Activated CD8-positive, alpha-beta memory T cell treated with anti-CD3 and anti-CD28 coated beads, Interleukin-2, amount 50 U/mL, for 4 hours (primary cell): ENCODE measurements around the gene CSNK2A3.

Experiments
- DNase-seq: peaks from one replicate; pipeline ENCODE4 v3.0.0-alpha.2; 2020

Gene CSNK2A3

GRCh38 chr11:11334607-11335006 is 18.4 kb downstream of the CSNK2A3 start:
- no peak for DNase-seq

GRCh38 chr11:11332141-11332710 is 20.8 kb downstream of the CSNK2A3 start:
- no peak for DNase-seq

GRCh38 chr11:11329062-11329806 is 23.8 kb downstream of the CSNK2A3 start:
- DNase-seq = no peak

- DNase-seq = no peak
Observed at GRCh38 chr11:11324090-11324489, 29.0 kb downstream of the CSNK2A3 start.

- DNase-seq = no peak
Observed at GRCh38 chr11:11322101-11322500, 30.9 kb downstream of the CSNK2A3 start.

- DNase-seq = no peak
Observed at GRCh38 chr11:11320825-11321224, 32.2 kb downstream of the CSNK2A3 start.

- no peak for DNase-seq
Observed at GRCh38 chr11:11318961-11319360, 34.1 kb downstream of the CSNK2A3 start.

GRCh38 chr11:11318461-11318860 is 34.6 kb downstream of the CSNK2A3 start:
- DNase-seq = no peak

- no peak for DNase-seq
Observed at GRCh38 chr11:11316651-11317230, 36.3 kb downstream of the CSNK2A3 start.

GRCh38 chr11:11313902-11314692 is 39.0 kb downstream of the CSNK2A3 start:
- DNase-seq = no peak

GRCh38 chr11:11313426-11313825 is 39.6 kb downstream of the CSNK2A3 start:
- DNase-seq = no peak

GRCh38 chr11:11312738-11313137 is 40.3 kb downstream of the CSNK2A3 start:
- DNase-seq = no peak

- DNase-seq = no peak
Observed at GRCh38 chr11:11311169-11311568, 41.9 kb downstream of the CSNK2A3 start.

GRCh38 chr11:11309906-11310305 is 43.1 kb downstream of the CSNK2A3 start:
- DNase-seq = no peak

GRCh38 chr11:11308249-11308648 is 44.8 kb downstream of the CSNK2A3 start:
- no peak for DNase-seq

GRCh38 chr11:11306855-11307254 is 46.2 kb downstream of the CSNK2A3 start:
- no peak for DNase-seq

GRCh38 chr11:11304550-11304949 is 48.5 kb downstream of the CSNK2A3 start:
- DNase-seq = no peak

GRCh38 chr11:11302565-11302964 is 50.5 kb downstream of the CSNK2A3 start:
- no peak for DNase-seq
